AG10803 (cell line): ENCODE measurements around the gene RCCD1.
"Not testable (repeated sequence)": the region's sequence is repeated elsewhere in the genome, so short reads cannot be mapped to it uniquely, and the experiment has no call there.

ENCODE experiments used
- DNase-seq: peaks from one replicate; pipeline ENCODE4 v3.0.0; 2010; ENCODE audit warnings: low read depth
- H3K4me3 ChIP-seq: 2 replicates; pipeline ENCODE4 v1.5.1; 2011; ENCODE audit warnings: mild to moderate bottlenecking, low read length, control low read depth
- TF ChIP-seq, protein P1 (sequence below): conservative IDR thresholded peaks from 2 replicates; pipeline ENCODE4 v1.5.1; 2011; ENCODE audit warnings: mild to moderate bottlenecking, low read length, control low read depth, inconsistent platforms

RCCD1 gene

DNA sequence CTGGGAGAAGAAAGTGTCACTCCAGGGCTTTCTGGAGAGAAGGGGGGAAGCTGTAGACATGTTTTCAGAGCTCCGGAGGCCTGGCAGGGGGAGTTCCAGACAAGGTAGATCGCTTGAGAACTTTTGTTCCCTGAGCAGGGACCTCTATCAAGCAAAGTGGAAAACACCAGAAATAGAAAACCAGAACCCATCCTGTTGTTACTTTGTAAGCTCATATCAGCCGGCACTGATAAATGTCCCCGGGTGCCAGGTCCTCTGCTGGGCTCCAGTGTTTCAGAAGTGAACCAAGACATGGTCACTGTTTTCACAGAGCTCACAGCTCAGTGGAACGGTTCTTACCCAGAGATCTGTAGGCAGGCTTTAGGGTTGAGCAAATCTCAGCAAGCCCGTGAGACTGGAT is 35.8 kb upstream of the RCCD1 start:
- DNase-seq = no peak
- TF ChIP-seq, protein P1, sequence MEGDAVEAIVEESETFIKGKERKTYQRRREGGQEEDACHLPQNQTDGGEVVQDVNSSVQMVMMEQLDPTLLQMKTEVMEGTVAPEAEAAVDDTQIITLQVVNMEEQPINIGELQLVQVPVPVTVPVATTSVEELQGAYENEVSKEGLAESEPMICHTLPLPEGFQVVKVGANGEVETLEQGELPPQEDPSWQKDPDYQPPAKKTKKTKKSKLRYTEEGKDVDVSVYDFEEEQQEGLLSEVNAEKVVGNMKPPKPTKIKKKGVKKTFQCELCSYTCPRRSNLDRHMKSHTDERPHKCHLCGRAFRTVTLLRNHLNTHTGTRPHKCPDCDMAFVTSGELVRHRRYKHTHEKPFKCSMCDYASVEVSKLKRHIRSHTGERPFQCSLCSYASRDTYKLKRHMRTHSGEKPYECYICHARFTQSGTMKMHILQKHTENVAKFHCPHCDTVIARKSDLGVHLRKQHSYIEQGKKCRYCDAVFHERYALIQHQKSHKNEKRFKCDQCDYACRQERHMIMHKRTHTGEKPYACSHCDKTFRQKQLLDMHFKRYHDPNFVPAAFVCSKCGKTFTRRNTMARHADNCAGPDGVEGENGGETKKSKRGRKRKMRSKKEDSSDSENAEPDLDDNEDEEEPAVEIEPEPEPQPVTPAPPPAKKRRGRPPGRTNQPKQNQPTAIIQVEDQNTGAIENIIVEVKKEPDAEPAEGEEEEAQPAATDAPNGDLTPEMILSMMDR = no peak
- no peak overlapping the region for H3K4me3 ChIP-seq

DNA sequence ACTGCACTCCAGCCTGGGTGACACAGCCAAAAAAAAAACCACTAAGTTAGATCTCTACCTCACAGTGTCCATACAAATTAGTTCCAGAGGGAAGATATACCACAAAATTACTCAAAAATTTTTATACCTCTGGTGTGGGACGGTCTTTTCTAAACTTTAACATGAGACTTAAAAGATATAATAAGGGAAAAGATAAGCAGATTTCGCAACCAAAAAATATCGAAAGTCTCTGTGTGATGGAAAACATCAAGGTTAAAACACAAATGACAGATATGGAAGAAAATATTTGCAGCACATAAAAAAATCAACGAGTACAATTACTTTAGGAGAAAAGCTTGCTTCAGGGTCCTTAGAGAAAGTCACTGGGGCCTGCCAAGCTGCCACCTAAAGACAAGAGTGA is 32.8 kb upstream of the RCCD1 start:
- DNase-seq = no peak
- TF ChIP-seq, protein P1 = no peak
- H3K4me3 ChIP-seq = no peak overlapping the region

DNA sequence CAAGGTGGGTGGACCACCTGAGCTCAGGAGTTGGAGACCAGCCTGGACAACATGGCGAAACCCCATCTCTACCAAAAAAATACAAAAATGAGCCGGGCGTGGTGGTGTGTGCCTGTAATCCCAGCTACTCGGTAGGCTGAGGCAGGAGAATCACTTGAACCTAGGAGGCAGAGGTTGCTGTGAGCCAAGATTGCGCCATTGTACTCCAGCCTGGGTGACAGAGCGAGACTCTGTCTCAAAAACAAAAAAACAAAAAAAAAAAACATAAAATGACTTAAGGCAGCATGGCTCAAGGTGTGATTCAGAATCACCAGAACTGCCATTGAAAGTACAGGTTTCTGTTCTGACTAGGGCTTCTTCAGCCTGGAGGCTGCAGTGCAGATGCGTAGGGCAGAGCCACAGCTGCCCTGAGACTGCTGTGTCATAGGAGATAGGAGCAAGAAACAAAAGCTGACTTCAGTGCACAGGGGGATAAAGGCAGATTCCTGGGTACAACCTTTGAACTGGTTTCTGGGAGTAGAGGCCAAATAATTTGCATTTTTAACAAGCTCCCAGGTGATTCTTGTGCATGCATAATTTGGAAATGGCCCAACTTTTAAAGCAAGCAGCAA is 31.9 kb upstream of the RCCD1 start:
- not testable (repeated sequence) for H3K4me3 ChIP-seq, DNase-seq

DNA sequence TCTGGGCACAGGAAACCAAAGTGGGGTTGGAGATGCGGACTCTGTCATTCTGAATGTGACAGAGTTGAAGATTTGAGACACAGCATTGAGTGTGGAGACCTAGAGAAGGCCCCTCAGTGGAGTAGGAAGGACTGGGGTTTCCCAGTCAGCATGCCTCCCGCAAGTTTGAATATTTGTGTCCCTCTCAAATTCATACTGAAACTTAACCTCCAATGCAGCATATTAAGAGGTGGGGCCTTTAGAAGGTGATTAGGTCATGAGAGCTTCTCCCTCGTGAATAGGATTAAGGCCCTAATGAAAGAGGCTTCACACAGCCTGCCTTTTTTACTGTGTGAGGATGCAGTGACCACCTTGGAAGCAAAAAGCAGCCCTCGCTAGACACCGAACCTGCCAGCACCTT is 30.3 kb upstream of the RCCD1 start:
- no peak overlapping the region for H3K4me3 ChIP-seq
- TF ChIP-seq, protein P1 = no peak
- no peak for DNase-seq

DNA sequence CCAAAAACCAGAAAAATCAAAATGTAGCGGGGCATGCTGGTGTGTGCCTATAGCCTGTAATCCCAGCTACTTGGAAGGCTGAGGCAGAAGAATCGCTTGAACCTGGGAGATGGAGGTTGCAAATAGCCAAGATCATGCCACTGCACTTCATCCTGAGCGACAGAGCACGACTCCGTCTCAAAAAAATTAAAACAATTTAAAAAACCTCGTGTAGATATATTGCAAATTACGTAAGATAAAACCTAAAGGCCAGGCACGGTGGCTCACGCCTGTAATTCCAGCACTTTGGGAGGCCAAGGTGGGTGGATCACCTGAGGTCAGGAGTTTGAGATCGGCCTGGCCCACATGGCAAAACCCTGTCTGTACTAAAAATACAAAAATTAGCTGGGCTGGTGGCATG is 27.9 kb upstream of the RCCD1 start:
- not testable (repeated sequence) for H3K4me3 ChIP-seq, DNase-seq

DNA sequence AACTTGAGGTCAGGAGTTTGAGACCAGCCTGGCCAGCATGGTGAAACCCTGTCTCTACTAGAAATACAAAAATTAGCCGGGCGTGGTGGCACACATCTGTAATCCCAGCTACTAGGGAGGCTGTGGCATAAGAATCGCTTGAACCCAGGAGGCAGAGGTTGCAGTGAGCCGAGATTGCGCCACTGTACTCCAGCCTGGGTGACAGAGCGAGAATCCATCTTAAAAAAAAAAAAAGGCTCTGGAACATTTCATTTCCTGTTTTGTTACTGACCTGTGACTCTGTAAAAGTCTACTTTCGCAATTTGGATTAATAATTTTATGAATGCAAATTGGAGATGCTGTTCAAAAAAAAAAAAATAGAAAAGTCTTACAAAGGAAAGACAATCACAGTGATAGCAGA is 26.6 kb upstream of the RCCD1 start:
- not testable (repeated sequence) for H3K4me3 ChIP-seq, DNase-seq

DNA sequence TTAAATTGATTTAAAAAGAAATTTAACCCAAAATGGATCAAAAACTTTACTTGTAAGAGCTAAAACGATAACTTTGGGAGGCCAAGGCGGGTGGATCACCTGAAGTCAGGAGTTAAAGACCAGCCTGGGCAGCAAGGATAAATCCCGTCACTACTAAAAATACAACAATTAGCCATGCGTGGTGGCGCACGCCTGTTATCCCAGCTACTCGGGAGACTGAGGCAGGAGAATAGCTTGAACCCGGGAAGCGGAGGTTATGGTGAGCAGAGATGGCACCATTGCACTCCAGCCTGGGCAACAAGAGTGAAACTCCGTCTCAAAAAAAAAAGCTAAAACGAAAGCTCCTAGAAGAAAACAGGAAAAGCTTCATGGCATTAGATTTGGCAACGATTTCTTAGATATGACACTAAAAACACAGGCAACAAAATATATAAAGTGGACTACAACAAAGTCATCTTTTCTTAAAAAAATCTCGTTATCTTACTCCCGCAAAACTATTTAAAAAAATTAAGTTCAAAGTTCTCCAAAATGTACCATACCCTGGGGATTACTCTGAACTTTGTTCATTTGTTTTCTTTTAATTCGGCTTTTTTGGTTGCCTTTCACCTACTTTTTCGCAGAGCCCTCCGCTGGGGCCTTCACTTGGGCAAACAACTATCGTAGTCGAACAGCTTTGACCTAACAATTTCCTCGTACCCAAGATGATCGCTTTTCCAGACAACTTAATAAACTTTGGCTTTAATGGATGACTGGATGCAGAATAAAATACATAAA is 25.3 kb upstream of the RCCD1 start:
- peak overlapping the region; percentile 71 for H3K4me3 ChIP-seq
- TF ChIP-seq, protein P1 = no peak
- DNase-seq = no peak

DNA sequence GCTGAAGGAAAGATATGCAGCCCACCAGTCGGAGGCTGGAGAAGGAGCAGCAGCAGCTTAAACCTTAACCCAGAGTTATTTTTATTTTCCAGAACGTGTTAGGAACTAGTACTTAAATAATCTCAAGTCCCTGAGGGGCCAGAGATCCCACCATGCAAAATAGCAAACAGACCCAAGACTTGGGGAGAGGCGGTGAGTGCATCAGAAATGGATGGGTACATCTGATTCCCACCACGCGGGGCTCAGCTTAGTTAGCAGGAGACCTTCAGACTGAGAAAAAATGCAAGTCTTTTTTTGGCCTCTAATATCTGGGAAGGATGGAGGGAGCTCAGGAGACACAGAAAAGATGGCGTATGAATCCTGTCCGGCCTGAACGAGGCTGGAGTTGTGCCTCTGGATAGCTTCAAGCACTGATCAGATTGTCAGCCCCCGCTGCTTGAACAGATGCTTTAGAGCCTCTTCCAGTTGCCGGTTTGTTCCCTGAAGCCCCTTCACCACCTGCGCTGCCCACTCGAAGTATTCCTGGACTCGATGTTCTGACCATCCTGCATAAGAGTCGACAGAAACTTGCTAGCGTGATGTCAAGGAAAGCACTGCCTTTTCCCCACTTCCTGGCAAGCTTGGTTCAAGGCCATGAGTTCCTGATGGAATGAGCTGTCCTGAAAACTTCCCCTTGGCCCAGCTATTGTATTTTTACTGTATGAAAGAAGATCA is 23.7 kb upstream of the RCCD1 start:
- DNase-seq = peak; percentile 37
- TF ChIP-seq, protein P1 = no peak
- H3K4me3 ChIP-seq = peak overlapping the region; percentile 71

DNA sequence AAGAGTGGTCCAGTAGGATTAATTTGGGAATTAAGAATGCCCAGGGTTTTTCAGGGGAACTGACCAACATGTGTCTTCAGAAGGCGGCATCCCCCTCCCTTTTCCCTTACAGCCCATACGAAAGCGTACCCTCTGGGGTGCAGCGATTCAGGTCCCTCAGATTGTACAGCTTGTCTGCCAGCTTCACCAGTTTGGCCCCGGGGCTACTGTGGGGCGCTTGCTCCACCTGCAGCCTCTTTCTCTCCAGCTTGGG is 23.2 kb upstream of the RCCD1 start:
- H3K4me3 ChIP-seq = peak overlapping the region; percentile 92
- no peak for DNase-seq
- TF ChIP-seq, protein P1 = no peak
